CD4-positive, alpha-beta T cell treated with Interleukin-1 beta for 1 hour (primary cell): Measurements from ENCODE around the gene KIF5B.
"Not testable (repeated sequence)": the region's sequence is repeated elsewhere in the genome, so short reads cannot be mapped to it uniquely, and the experiment has no call there.

Experiments used
- DNase-seq, 2 donors: peaks; one replicate each; pipeline ENCODE4 v3.0.0-alpha.2; 2020 to 2022

Gene KIF5B

GRCh38 chr10:32059472-32059871, 3.2 kb upstream of the KIF5B start:
- DNase-seq: no peak

GRCh38 chr10:32057036-32057372, 779 bp upstream of the KIF5B start:
- DNase-seq: no peak

GRCh38 chr10:32055478-32056135, 618 bp downstream of the KIF5B start:
- peak; percentile 56 to 67 for DNase-seq

- peak in 1 of 2 donors; percentile 8 for DNase-seq
Measured at GRCh38 chr10:32054094-32054493, 2.1 kb downstream of the KIF5B start.

GRCh38 chr10:32053392-32053791, 2.8 kb downstream of the KIF5B start:
- not testable (repeated sequence) for DNase-seq

GRCh38 chr10:32051926-32052325, 4.3 kb downstream of the KIF5B start:
- no peak for DNase-seq

GRCh38 chr10:32050177-32050576, 6.0 kb downstream of the KIF5B start:
- no peak for DNase-seq

GRCh38 chr10:32049113-32049512, 7.1 kb downstream of the KIF5B start:
- no peak for DNase-seq

GRCh38 chr10:32048282-32048681, 7.9 kb downstream of the KIF5B start:
- no peak for DNase-seq

- no peak for DNase-seq
Measured at GRCh38 chr10:32047881-32048280, 8.3 kb downstream of the KIF5B start.

GRCh38 chr10:32046151-32046550, 10.1 kb downstream of the KIF5B start:
- DNase-seq: no peak

- DNase-seq: not testable (repeated sequence)
Measured at GRCh38 chr10:32042730-32043129, 13.5 kb downstream of the KIF5B start.

- DNase-seq: no peak
Measured at GRCh38 chr10:32041290-32042028, 14.8 kb downstream of the KIF5B start.

- DNase-seq: no peak
Measured at GRCh38 chr10:32039734-32040133, 16.5 kb downstream of the KIF5B start.

- DNase-seq: no peak
Measured at GRCh38 chr10:32038777-32039176, 17.4 kb downstream of the KIF5B start.

GRCh38 chr10:32036922-32037321, 19.3 kb downstream of the KIF5B start:
- DNase-seq: no peak

GRCh38 chr10:32035038-32035437, 21.2 kb downstream of the KIF5B start:
- DNase-seq: no peak

GRCh38 chr10:32033171-32033570, 23.1 kb downstream of the KIF5B start:
- no peak for DNase-seq

- DNase-seq: no peak
Measured at GRCh38 chr10:32031920-32032319, 24.3 kb downstream of the KIF5B start.

- DNase-seq: no peak
Measured at GRCh38 chr10:32031424-32031823, 24.8 kb downstream of the KIF5B start.

GRCh38 chr10:32028710-32029109, 27.5 kb downstream of the KIF5B start:
- DNase-seq: no peak

GRCh38 chr10:32023264-32023663, 33.0 kb downstream of the KIF5B start:
- no peak for DNase-seq

- DNase-seq: no peak
Measured at GRCh38 chr10:32017044-32017443, 39.2 kb downstream of the KIF5B start.

GRCh38 chr10:32015386-32015785, 40.8 kb downstream of the KIF5B start:
- no peak for DNase-seq

GRCh38 chr10:32007026-32007425, 49.2 kb downstream of the KIF5B start:
- DNase-seq: no peak
